ENCODE data around the gene KCNIP3. TPM values are rescaled to one million over a fixed set of nuclear protein-coding genes. Genes with fewer than 3 reads are reported as not detected.

Gene KCNIP3
- total RNA-seq, 2 donors from 2014 or later = not detected

GRCh38 chr2:95357717-95358280 lies 60.7 kb downstream of the KCNIP3 start:
- Mint-ChIP-seq H3K4me3 (no peak overlapping the region), H3K4me1 (no peaks in the 10 kb centered on the region), H3K36me3 (ENCODE audit: low read depth) (no peaks in the 10 kb centered on the region), H3K27me3 (peaks cover 25% of the 10 kb centered on the region), H3K27ac (no peak overlapping the region)
- no peaks in the 10 kb centered on the region for H3K9me3 ChIP-seq (ENCODE audit: control insufficient read depth, low read length, poor library complexity, severe bottlenecking)
- no peak for ATAC-seq
- no peak for DNase-seq

GRCh38 chr2:95359031-95359430 lies 61.9 kb downstream of the KCNIP3 start:
- ATAC-seq (no peak), DNase-seq (no peak)
- Mint-ChIP-seq H3K36me3 (ENCODE audit: low read depth) (no peaks in the 10 kb centered on the region), H3K27me3 (peaks cover 30% of the 10 kb centered on the region), H3K4me1 (peaks cover 2% of the 10 kb centered on the region), H3K27ac (no peak overlapping the region), H3K4me3 (no peak overlapping the region)
- no peaks in the 10 kb centered on the region for H3K9me3 ChIP-seq (ENCODE audit: control insufficient read depth, low read length, poor library complexity, severe bottlenecking)

GRCh38 chr2:95359501-95359930 lies 62.4 kb downstream of the KCNIP3 start:
- Mint-ChIP-seq H3K4me1 (peaks cover 2% of the 10 kb centered on the region), H3K36me3 (ENCODE audit: low read depth) (no peaks in the 10 kb centered on the region), H3K27me3 (peaks cover 30% of the 10 kb centered on the region), H3K27ac (no peak overlapping the region), H3K4me3 (no peak overlapping the region)
- no peak for DNase-seq
- H3K9me3 ChIP-seq (ENCODE audit: control insufficient read depth, low read length, poor library complexity, severe bottlenecking) = no peaks in the 10 kb centered on the region
- no peak for ATAC-seq

DNA sequence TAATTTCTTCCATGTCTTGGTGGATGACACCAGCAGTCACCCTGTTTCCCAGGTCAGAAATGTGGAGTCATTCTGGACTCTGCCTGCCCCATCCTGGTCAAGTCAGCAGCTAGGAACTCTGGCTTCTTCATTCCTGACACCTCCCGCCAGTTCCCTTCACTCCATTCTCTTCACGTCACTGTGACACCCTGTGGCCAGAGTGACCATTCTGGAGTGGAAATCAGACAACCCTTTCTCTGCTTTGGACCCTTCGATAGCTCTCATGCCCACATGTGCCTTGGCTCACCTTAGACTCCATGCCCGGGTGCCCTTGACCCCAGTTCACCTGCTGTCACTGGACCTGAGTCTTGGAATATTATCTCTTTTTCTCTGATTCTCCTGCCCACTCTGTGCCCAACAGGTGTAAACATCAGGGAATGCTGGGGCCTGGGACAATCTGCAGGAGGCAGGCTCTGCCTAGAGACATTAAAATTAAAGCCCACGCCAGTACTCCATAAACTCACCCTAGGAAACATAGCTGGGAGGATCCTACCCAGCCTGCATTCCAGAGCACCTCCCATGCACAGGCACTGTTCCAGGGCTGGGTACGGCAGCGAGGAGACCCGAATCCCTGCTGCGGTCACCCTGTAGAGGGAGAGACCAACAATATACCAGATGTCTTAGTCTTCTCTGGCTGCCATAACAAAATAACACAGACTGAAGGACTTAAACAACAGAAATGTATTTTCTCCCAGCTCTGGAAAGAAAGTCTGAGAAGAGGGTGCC lies 64.3 kb downstream of the KCNIP3 start:
- no peak for ATAC-seq
- Mint-ChIP-seq H3K27ac (no peak overlapping the region), H3K27me3 (peaks cover 34% of the 10 kb centered on the region), H3K36me3 (ENCODE audit: low read depth) (no peaks in the 10 kb centered on the region), H3K4me1 (peaks cover 2% of the 10 kb centered on the region), H3K4me3 (no peak overlapping the region)
- DNase-seq = no peak
- H3K9me3 ChIP-seq (ENCODE audit: control insufficient read depth, low read length, poor library complexity, severe bottlenecking) = no peaks in the 10 kb centered on the region

- Mint-ChIP-seq H3K36me3 (ENCODE audit: low read depth) (no peaks in the 10 kb centered on the region), H3K4me1 (peaks cover 2% of the 10 kb centered on the region), H3K4me3 (no peak overlapping the region), H3K27ac (no peak overlapping the region), H3K27me3 (peaks cover 34% of the 10 kb centered on the region)
- no peak for ATAC-seq
- H3K9me3 ChIP-seq (ENCODE audit: control insufficient read depth, low read length, poor library complexity, severe bottlenecking) = no peaks in the 10 kb centered on the region
- no peak for DNase-seq
These were observed 65.3 kb downstream of the KCNIP3 start for GRCh38 chr2:95362486-95362885.

DNA sequence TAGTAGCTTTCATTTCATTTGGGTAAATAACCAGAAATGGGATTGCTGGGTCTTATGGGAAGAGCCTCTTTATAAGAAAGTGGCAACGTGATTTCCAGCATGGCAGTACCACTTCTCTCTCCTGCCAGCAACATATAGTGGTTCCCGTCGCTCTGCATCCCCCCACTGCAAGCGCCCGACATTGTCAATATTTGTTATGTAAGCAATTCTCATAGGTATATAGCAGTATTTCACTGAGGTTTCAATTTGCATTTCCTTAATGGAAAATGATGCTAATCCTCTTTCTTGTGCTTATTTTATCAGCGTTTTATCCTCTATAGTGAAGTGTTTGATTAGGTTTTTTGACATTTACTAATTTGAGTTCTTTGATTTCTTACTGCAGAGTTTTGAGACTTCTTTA lies 69.4 kb downstream of the KCNIP3 start:
- H3K27me3 Mint-ChIP-seq = peaks cover 28% of the 10 kb centered on the region
- ATAC-seq (no peak), DNase-seq (no peak)
- no peaks in the 10 kb centered on the region for H3K36me3 Mint-ChIP-seq (ENCODE audit: low read depth)
- H3K27ac Mint-ChIP-seq = no peak overlapping the region
- no peaks in the 10 kb centered on the region for H3K9me3 ChIP-seq (ENCODE audit: control insufficient read depth, low read length, poor library complexity, severe bottlenecking)
- H3K4me3 Mint-ChIP-seq = no peak overlapping the region
- H3K4me1 Mint-ChIP-seq = peaks cover 2% of the 10 kb centered on the region

- DNase-seq (no peak), ATAC-seq (no peak)
- Mint-ChIP-seq H3K36me3 (ENCODE audit: low read depth) (no peaks in the 10 kb centered on the region), H3K27me3 (peaks cover 53% of the 10 kb centered on the region), H3K27ac (no peak overlapping the region), H3K4me3 (no peak overlapping the region), H3K4me1 (peaks cover 2% of the 10 kb centered on the region)
- no peaks in the 10 kb centered on the region for H3K9me3 ChIP-seq (ENCODE audit: control insufficient read depth, low read length, poor library complexity, severe bottlenecking)
These were observed 75.2 kb downstream of the KCNIP3 start for GRCh38 chr2:95372216-95372829.

DNA sequence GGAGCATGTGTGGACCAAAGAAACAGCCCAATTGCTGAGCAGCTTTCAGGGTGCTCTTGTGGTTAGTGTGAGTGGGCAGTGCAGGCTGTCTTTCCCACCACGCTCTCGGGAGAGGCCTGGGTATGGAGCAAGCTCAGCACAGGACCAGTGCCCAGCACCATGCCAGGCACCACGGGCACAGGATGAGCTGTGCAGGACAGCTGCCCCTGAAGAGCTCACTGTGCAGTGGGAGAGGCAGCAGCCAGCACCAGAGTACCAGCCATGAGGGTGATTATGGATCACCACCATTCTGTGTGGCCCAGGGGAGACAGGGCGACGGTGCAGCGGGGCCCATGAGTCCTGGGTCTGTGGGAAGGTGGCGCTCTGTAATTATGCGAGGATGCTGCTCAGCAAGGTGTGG lies 75.7 kb downstream of the KCNIP3 start:
- ATAC-seq = no peak
- DNase-seq = no peak
- Mint-ChIP-seq H3K36me3 (ENCODE audit: low read depth) (no peaks in the 10 kb centered on the region), H3K4me3 (no peak overlapping the region), H3K27ac (no peak overlapping the region), H3K4me1 (peaks cover 2% of the 10 kb centered on the region), H3K27me3 (peaks cover 55% of the 10 kb centered on the region)
- H3K9me3 ChIP-seq (ENCODE audit: control insufficient read depth, low read length, poor library complexity, severe bottlenecking) = no peaks in the 10 kb centered on the region

GRCh38 chr2:95374029-95374428 lies 76.9 kb downstream of the KCNIP3 start:
- Mint-ChIP-seq H3K27me3 (peaks cover 48% of the 10 kb centered on the region), H3K4me1 (peaks cover 2% of the 10 kb centered on the region), H3K4me3 (no peak overlapping the region), H3K27ac (no peak overlapping the region), H3K36me3 (ENCODE audit: low read depth) (no peaks in the 10 kb centered on the region)
- DNase-seq = no peak
- H3K9me3 ChIP-seq (ENCODE audit: control insufficient read depth, low read length, poor library complexity, severe bottlenecking) = no peaks in the 10 kb centered on the region
- ATAC-seq = no peak

GRCh38 chr2:95374451-95374920 lies 77.3 kb downstream of the KCNIP3 start:
- no peak for DNase-seq
- peaks cover 47% of the 10 kb centered on the region for H3K27me3 Mint-ChIP-seq
- no peak overlapping the region for H3K4me3 Mint-ChIP-seq
- H3K4me1 Mint-ChIP-seq = peaks cover 2% of the 10 kb centered on the region
- H3K27ac Mint-ChIP-seq = no peak overlapping the region
- no peak for ATAC-seq
- H3K36me3 Mint-ChIP-seq (ENCODE audit: low read depth) = no peaks in the 10 kb centered on the region
- H3K9me3 ChIP-seq (ENCODE audit: control insufficient read depth, low read length, poor library complexity, severe bottlenecking) = no peaks in the 10 kb centered on the region

DNA sequence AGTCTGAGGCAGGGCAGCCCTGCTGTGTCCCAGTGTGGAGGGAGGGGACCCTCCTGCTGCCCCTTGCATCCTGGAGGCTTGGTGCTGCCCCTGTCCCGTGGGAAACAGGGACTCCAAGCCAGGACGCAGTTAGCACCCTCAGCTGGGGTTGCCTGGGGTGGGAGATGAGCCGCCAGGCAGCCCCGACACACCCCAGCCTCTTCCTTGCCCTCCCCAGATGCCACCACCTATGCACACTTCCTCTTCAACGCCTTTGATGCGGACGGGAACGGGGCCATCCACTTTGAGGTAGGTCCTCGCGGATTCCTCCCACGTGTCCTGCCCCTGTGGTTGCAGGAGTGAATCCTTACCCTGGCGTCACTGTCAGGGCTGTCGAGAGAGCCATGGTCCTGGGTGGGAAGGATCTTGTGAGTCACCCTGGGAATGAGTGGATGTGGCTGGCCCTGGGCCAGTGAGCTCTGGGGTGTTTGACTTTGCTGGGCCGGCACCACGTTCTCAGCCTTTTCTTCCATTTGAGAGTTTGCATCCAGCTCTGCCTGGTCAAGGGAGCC lies 77.8 kb downstream of the KCNIP3 start:
- H3K27ac Mint-ChIP-seq = no peak overlapping the region
- peaks cover 52% of the 10 kb centered on the region for H3K27me3 Mint-ChIP-seq
- H3K9me3 ChIP-seq (ENCODE audit: control insufficient read depth, low read length, poor library complexity, severe bottlenecking) = no peaks in the 10 kb centered on the region
- peaks cover 6% of the 10 kb centered on the region for H3K4me1 Mint-ChIP-seq
- no peaks in the 10 kb centered on the region for H3K36me3 Mint-ChIP-seq (ENCODE audit: low read depth)
- DNase-seq (no peak), ATAC-seq (no peak)
- no peak overlapping the region for H3K4me3 Mint-ChIP-seq

- Mint-ChIP-seq H3K27me3 (peaks cover 59% of the 10 kb centered on the region), H3K4me1 (peaks cover 6% of the 10 kb centered on the region), H3K4me3 (no peak overlapping the region), H3K27ac (no peak overlapping the region), H3K36me3 (ENCODE audit: low read depth) (peaks cover 2% of the 10 kb centered on the region)
- no peak for ATAC-seq
- DNase-seq = no peak
- H3K9me3 ChIP-seq (ENCODE audit: control insufficient read depth, low read length, poor library complexity, severe bottlenecking) = no peaks in the 10 kb centered on the region
These were observed 78.5 kb downstream of the KCNIP3 start for GRCh38 chr2:95375532-95376150.

Data from T-helper 17 cell (primary cell).